B cell (primary cell): ENCODE results near the gene TENT5C. TPM values are rescaled to one million over a fixed set of nuclear protein-coding genes. Genes with fewer than 3 reads are reported as not detected.

Experiments
- ATAC-seq: fragments of 200-7000 bp; cut with Tn5 transposase; one replicate; pipeline ENCODE4 v1.10.0; 2021; ENCODE audit warnings: low read depth, mild to moderate bottlenecking, moderate number of reproducible peaks, moderate library complexity
- CTCF ChIA-PET: fragments of 350-600 bp; sonication (Branson Sonifier 250); formaldehyde crosslinking; loops from one replicate; lab custom pipeline; 2021; ENCODE audit warnings: antibody characterized with exemption, inconsistent platforms; lab: Charles Lee
- POLR2A ChIA-PET: fragments of 350-600 bp; sonication (Branson Sonifier 250); formaldehyde crosslinking; loops from one replicate; lab custom pipeline; 2021; ENCODE audit warnings: antibody characterized with exemption; lab: Charles Lee
- DNase-seq: peaks from one replicate; pipeline ENCODE4 v3.0.0; 2013
- H2AFZ ChIP-seq: 2 replicates; pipeline ENCODE4 v1.6.1; 2012; ENCODE audit warnings: mild to moderate bottlenecking, low read depth, low read length; ENCODE audit not compliant: insufficient read depth, poor library complexity, severe bottlenecking
- H3K27ac ChIP-seq, 2 donors: 1 replicate in 1 of 2; 2 replicates in 1 of 2; pipeline ENCODE4 v1.5.1; 2012 to 2013; ENCODE audit warnings: low read length in 2 of 2, mild to moderate bottlenecking in 2 of 2, moderate library complexity in 1 of 2
- H3K27me3 ChIP-seq, 4 experiments: fragments of 200-600 bp in 1 of 4; sonication (generic) in 1 of 4; replicated peaks in 1 of 4; 1 replicate in 2 of 4; 2 replicates in 2 of 4; pipeline versions ENCODE4 v1.6.1 to v1.7.0; 2013 to 2016; ENCODE audit warnings: low read length in 3 of 4, mild to moderate bottlenecking in 2 of 4, mixed read lengths in 1 of 4, moderate library complexity in 1 of 4; ENCODE audit not compliant: insufficient read depth in 4 of 4, control insufficient read depth in 3 of 4; ENCODE audit errors: control extremely low read depth in 1 of 4
- H3K36me3 ChIP-seq, 2 experiments: replicated peaks in 1 of 2; 1 replicate in 1 of 2; 2 replicates in 1 of 2; pipeline versions ENCODE4 v1.6.1 to v1.7.1; 2013; ENCODE audit warnings: low read length in 1 of 2; ENCODE audit not compliant: insufficient read depth in 2 of 2, control insufficient read depth in 1 of 2; ENCODE audit errors: control extremely low read depth in 1 of 2, extremely low read depth in 1 of 2
- H3K4me1 ChIP-seq, 2 donors: fragments of 200-600 bp in 1 of 2; sonication (generic) in 1 of 2; 1 replicate in 1 of 2; 2 replicates in 1 of 2; pipeline versions ENCODE4 v1.5.1 to v1.6.1; 2013 to 2017; ENCODE audit warnings: low read length in 2 of 2; ENCODE audit not compliant: control insufficient read depth in 2 of 2, insufficient read depth in 2 of 2
- H3K4me2 ChIP-seq: replicated peaks from 2 replicates; pipeline ENCODE3; 2012; ENCODE audit warnings: mild to moderate bottlenecking, low read depth, low read length; ENCODE audit not compliant: poor library complexity, severe bottlenecking
- H3K4me3 ChIP-seq, 5 experiments: fragments of 200-600 bp in 1 of 5; sonication (generic) in 1 of 5; 1 replicate in 3 of 5; 2 replicates in 2 of 5; pipeline versions ENCODE4 v1.5.1 to v1.7.0; 2011 to 2016; ENCODE audit warnings: low read length in 4 of 5, mild to moderate bottlenecking in 4 of 5, low read depth in 2 of 5, control low read depth in 1 of 5, moderate library complexity in 1 of 5; ENCODE audit not compliant: insufficient read depth in 1 of 5; ENCODE audit errors: control extremely low read depth in 1 of 5, extremely low read depth in 1 of 5
- H3K79me2 ChIP-seq: fragments of 200-600 bp; sonication (generic); one replicate; pipeline ENCODE4 v1.6.0; 2016; ENCODE audit warnings: low read length; ENCODE audit not compliant: control insufficient read depth, insufficient read depth
- H3K9ac ChIP-seq: fragments of 200-600 bp; sonication (generic); 2 replicates; pipeline ENCODE4 v1.6.1; 2017; ENCODE audit warnings: mild to moderate bottlenecking, low read length, moderate library complexity
- H3K9me3 ChIP-seq, 3 donors: one replicate each; pipeline versions ENCODE4 v1.6.1 to v1.7.1; 2013; ENCODE audit warnings: low read length in 2 of 3; ENCODE audit not compliant: control insufficient read depth in 2 of 3, insufficient read depth in 1 of 3; ENCODE audit errors: control extremely low read depth in 1 of 3
- H4K20me1 ChIP-seq: 2 replicates; pipeline ENCODE4 v1.6.0; 2012; ENCODE audit warnings: mild to moderate bottlenecking, low read length; ENCODE audit not compliant: insufficient read depth, control insufficient read depth, poor library complexity, severe bottlenecking
- H3K27ac Mint-ChIP-seq: one replicate; pipeline ENCODE4 v1.8.0; 2021; ENCODE audit warnings: mixed read lengths
- H3K27me3 Mint-ChIP-seq: one replicate; pipeline ENCODE4 v1.8.0; 2021; ENCODE audit warnings: mixed read lengths
- H3K4me1 Mint-ChIP-seq: one replicate; pipeline ENCODE4 v1.8.0; 2021; ENCODE audit warnings: mixed read lengths
- H3K4me3 Mint-ChIP-seq: one replicate; pipeline ENCODE4 v1.8.0; 2021; ENCODE audit warnings: mixed read lengths
- H3K9me3 Mint-ChIP-seq: one replicate; pipeline ENCODE4 v1.8.0; 2022; ENCODE audit warnings: mixed read lengths; ENCODE audit not compliant: insufficient read depth
- CTCF ChIP-seq: fragments of 200-600 bp; IDR thresholded peaks from one replicate; pipeline ENCODE4 v1.8.0; 2022; ENCODE audit warnings: antibody characterized with exemption, mild to moderate bottlenecking
- EZH2 ChIP-seq: IDR thresholded peaks from 2 replicates; pipeline ENCODE4 v1.6.1; 2012; ENCODE audit warnings: borderline replicate concordance, low read depth, mild to moderate bottlenecking, moderate library complexity, low read length; ENCODE audit not compliant: insufficient read depth, poor library complexity, severe bottlenecking
- WGBS: methylation state at CpG from one replicate; pipeline ENCODE4 v1.1.5; 2013; ENCODE audit warnings: missing lambda C conversion rate; ENCODE audit not compliant: insufficient coverage; 5-methylcytosine and 5-hydroxymethylcytosine counted together
- intact Hi-C: fragments of 100-400 bp; cut with micrococcal nuclease; formaldehyde crosslinking; loops from one replicate; pipeline ENCODE4 v1.10.0; 2022
- polyA plus RNA-seq: library from polyadenylated mRNA; depleted of rRNA; stranded (reverse); fragments of >200 nt; gene quantifications from 2 replicates; pipeline ENCODE4 v1.2.3, GENCODE V29; 2012
- total RNA-seq, 2 donors: library from RNA; stranded (reverse); fragments of 120-200 nt in 1 of 2; gene quantifications; 1 replicate in 1 of 2; 2 replicates in 1 of 2; pipeline versions ENCODE4 v1.2.3 to v1.2.4, GENCODE V29; 2013 to 2022

Gene TENT5C
- total and polyA plus RNA-seq, 2 donors (not counting 1 experiment from before 2014, with no cell fraction given): 65.4 to 112 TPM

GRCh38 chr1:117630423-117630998, 24.7 kb downstream of the TENT5C start:
- Histone ChIP-seq H3K9me3 (no peaks in the 10 kb centered on the region), H3K4me3 (no peak overlapping the region), H3K27ac (no peak overlapping the region), H3K4me1 (peaks cover 85 to 88% of the 10 kb centered on the region in 2 donors), H4K20me1 (peaks cover 20% of the 10 kb centered on the region), H2AFZ (no peak overlapping the region), H3K79me2 (peaks cover 92% of the 10 kb centered on the region), H3K27me3 (no peaks in the 10 kb centered on the region), H3K9ac (no peak overlapping the region), H3K36me3 (peaks cover 0 to 24% of the 10 kb centered on the region in 2 experiments), H3K4me2 (no peak overlapping the region)
- H3K4me3 Mint-ChIP-seq: no peak overlapping the region
- ATAC-seq (no peak), DNase-seq (no peak)
- H3K4me1 Mint-ChIP-seq: peaks cover 96% of the 10 kb centered on the region
- ChIA-PET CTCF (interaction anchor here (0.6 to 13.6 kb wide), 6 partner anchors 23 to 124 kb away, joined by 3 to 88 read pairs (median 4); no protein-coding TSS in a partner anchor), POLR2A (no interaction called here)
- TF ChIP-seq EZH2 (no peak), CTCF (no peak)
- intact Hi-C loops: no loop called here
- peak overlapping the region; percentile 34 for H3K27ac Mint-ChIP-seq
- H3K9me3 Mint-ChIP-seq: peaks cover 2% of the 10 kb centered on the region
- H3K27me3 Mint-ChIP-seq: no peaks in the 10 kb centered on the region
- 96% methylated on average over 14 of the region's 15 CpGs for WGBS
